H1 (cell line): ENCODE results near the gene PGM3. TPM values are rescaled to one million over a fixed set of nuclear protein-coding genes. Genes with fewer than 3 reads are reported as not detected.

Experiments
- CTCF ChIA-PET: fragments of 300-600 bp; sonication (Branson Sonifier 250); formaldehyde crosslinking; loops from one replicate; lab custom pipeline; 2021; ENCODE audit not compliant: partially characterized antibody; lab: Charles Lee
- POLR2A ChIA-PET: fragments of 300-600 bp; sonication (Branson Sonifier 250); formaldehyde crosslinking; loops from one replicate; lab custom pipeline; 2021; ENCODE audit warnings: inconsistent platforms; ENCODE audit not compliant: partially characterized antibody; lab: Charles Lee
- DNase-seq, 2 experiments: peaks; one replicate each; pipeline versions ENCODE4 v3.0.0 to v3.0.0-alpha.2; 2010 to 2022; ENCODE audit warnings: low spot score in 2 of 2, low read depth in 1 of 2, mixed read lengths in 1 of 2
- FAIRE-seq: peaks from 2 replicates; lab custom pipeline; 2011; peaks lifted over from hg19 to GRCh38; lab: Jason Lieb, UNC
- H2AFZ ChIP-seq: 2 replicates; pipeline ENCODE4 v1.8.1; 2012; ENCODE audit warnings: low read length, inconsistent platforms
- H2AK5ac ChIP-seq: 2 replicates; pipeline ENCODE4 v1.6.1; 2013; ENCODE audit warnings: low read depth, low read length
- H2BK120ac ChIP-seq: replicated peaks from 2 replicates; pipeline ENCODE3; 2013; ENCODE audit warnings: low read depth, low read length, inconsistent platforms
- H2BK12ac ChIP-seq: 2 replicates; pipeline ENCODE4 v1.6.1; 2013; ENCODE audit warnings: low read depth, low read length
- H2BK15ac ChIP-seq: 2 replicates; pipeline ENCODE4 v1.6.1; 2013; ENCODE audit warnings: low read length
- H2BK20ac ChIP-seq: 2 replicates; pipeline ENCODE4 v1.6.1; 2013; ENCODE audit warnings: low read length
- H2BK5ac ChIP-seq: 2 replicates; pipeline ENCODE4 v1.6.1; 2013; ENCODE audit warnings: low read depth, low read length
- H3K14ac ChIP-seq: 2 replicates; pipeline ENCODE4 v1.6.1; 2013; ENCODE audit warnings: inconsistent platforms; ENCODE audit not compliant: insufficient read length
- H3K18ac ChIP-seq: 2 replicates; pipeline ENCODE4 v1.6.1; 2013; ENCODE audit warnings: low read length; ENCODE audit errors: extremely low read depth
- H3K23ac ChIP-seq: 2 replicates; pipeline ENCODE4 v1.6.1; 2013; ENCODE audit warnings: inconsistent platforms; ENCODE audit not compliant: insufficient read length
- H3K23me2 ChIP-seq: 2 replicates; pipeline ENCODE4 v1.6.1; 2013; ENCODE audit warnings: low read depth, low read length
- H3K27ac ChIP-seq: 2 replicates; pipeline ENCODE4 v1.6.1; 2011; ENCODE audit warnings: low read depth, low read length, inconsistent platforms
- H3K27me3 ChIP-seq, 4 experiments: replicated peaks in 1 of 4; 1 replicate in 1 of 4; 2 replicates in 3 of 4; pipeline versions ENCODE4 v1.6.1 to v1.8.1; 2011 to 2013; ENCODE audit warnings: low read length in 3 of 4, mild to moderate bottlenecking in 3 of 4, inconsistent platforms in 2 of 4, mixed read lengths in 2 of 4, moderate library complexity in 1 of 4; ENCODE audit not compliant: control insufficient read depth in 3 of 4, insufficient read depth in 3 of 4; ENCODE audit errors: extremely low read depth in 1 of 4
- H3K36me3 ChIP-seq, 4 experiments: 2 replicates each; pipeline versions ENCODE4 v1.6.1 to v1.8.1; 2011 to 2013; ENCODE audit warnings: mild to moderate bottlenecking in 4 of 4, low read length in 3 of 4, moderate library complexity in 2 of 4, control low read depth in 1 of 4, inconsistent platforms in 1 of 4; ENCODE audit not compliant: insufficient read depth in 4 of 4, control insufficient read depth in 2 of 4
- H3K4ac ChIP-seq: replicated peaks from 2 replicates; pipeline ENCODE3; 2013; ENCODE audit warnings: low read length, low read depth, mixed read lengths, inconsistent platforms; ENCODE audit not compliant: insufficient read length
- H3K4me1 ChIP-seq, 4 experiments: replicated peaks in 1 of 4; 1 replicate in 1 of 4; 2 replicates in 3 of 4; pipeline versions ENCODE4 v1.6.1 to v1.8.1; 2011 to 2013; ENCODE audit warnings: low read length in 3 of 4, inconsistent platforms in 2 of 4, mixed read lengths in 1 of 4; ENCODE audit not compliant: insufficient read depth in 4 of 4, control insufficient read depth in 3 of 4
- H3K4me2 ChIP-seq, 2 experiments: 2 replicates each; pipeline versions ENCODE4 v1.6.1 to v1.8.1; 2011 to 2013; ENCODE audit warnings: low read depth in 2 of 2, low read length in 2 of 2, control low read depth in 1 of 2, inconsistent platforms in 1 of 2, mild to moderate bottlenecking in 1 of 2; ENCODE audit not compliant: insufficient read depth in 1 of 2
- H3K4me3 ChIP-seq, 4 experiments: fragments of 200-600, 300-600 bp in 1 of 4; sonication (generic), shearing (Covaris generic), sonication (Bioruptor Twin) in 1 of 4; 2 replicates each; pipeline versions ENCODE4 v1.5.1 to v1.8.1; 2011 to 2016; ENCODE audit warnings: low read length in 4 of 4, low read depth in 3 of 4, control low read depth in 2 of 4, inconsistent platforms in 2 of 4, mild to moderate bottlenecking in 2 of 4, mixed read lengths in 1 of 4, moderate library complexity in 1 of 4; ENCODE audit not compliant: insufficient read depth in 2 of 4; ENCODE audit errors: extremely low read depth in 1 of 4
- H3K56ac ChIP-seq: replicated peaks from 2 replicates; pipeline ENCODE3; 2013; ENCODE audit warnings: low read depth, mild to moderate bottlenecking, mixed read lengths, low read length, inconsistent platforms; ENCODE audit not compliant: insufficient read length
- H3K79me1 ChIP-seq: 2 replicates; pipeline ENCODE4 v1.6.1; 2013; ENCODE audit warnings: low read depth, low read length, control low read depth
- H3K79me2 ChIP-seq, 2 experiments: 2 replicates each; pipeline versions ENCODE4 v1.6.1 to v1.8.1; 2012 to 2013; ENCODE audit warnings: low read length in 2 of 2, mild to moderate bottlenecking in 2 of 2, inconsistent platforms in 1 of 2; ENCODE audit not compliant: insufficient read depth in 2 of 2, control insufficient read depth in 1 of 2
- H3K9ac ChIP-seq, 4 experiments: replicated peaks in 1 of 4; 1 replicate in 1 of 4; 2 replicates in 3 of 4; pipeline versions ENCODE4 v1.6.1 to v1.8.1; 2011 to 2013; ENCODE audit warnings: low read depth in 3 of 4, low read length in 3 of 4, control low read depth in 2 of 4, mild to moderate bottlenecking in 2 of 4, moderate library complexity in 2 of 4, inconsistent platforms in 1 of 4; ENCODE audit errors: extremely low read depth in 1 of 4
- H3K9me3 ChIP-seq, 2 experiments: 2 replicates each; pipeline versions ENCODE4 v1.6.1 to v1.8.1; 2012 to 2013; ENCODE audit warnings: mild to moderate bottlenecking in 2 of 2, moderate library complexity in 2 of 2, control low read depth in 1 of 2, inconsistent platforms in 1 of 2, low read depth in 1 of 2, low read length in 1 of 2, mixed read lengths in 1 of 2; ENCODE audit not compliant: insufficient read depth in 2 of 2
- H4K20me1 ChIP-seq, 2 experiments: replicated peaks in 1 of 2; 2 replicates each; pipeline versions ENCODE3 to v1.8.1; 2011 to 2013; ENCODE audit warnings: inconsistent platforms in 2 of 2, low read length in 2 of 2, mild to moderate bottlenecking in 1 of 2; ENCODE audit not compliant: insufficient read depth in 2 of 2, control insufficient read depth in 1 of 2
- H4K5ac ChIP-seq: 2 replicates; pipeline ENCODE4 v1.6.1; 2013; ENCODE audit warnings: low read length, low read depth, mixed read lengths, inconsistent platforms; ENCODE audit not compliant: insufficient read length
- H4K8ac ChIP-seq: 2 replicates; pipeline ENCODE4 v1.8.0; 2013; ENCODE audit warnings: mild to moderate bottlenecking, moderate library complexity, low read length, inconsistent platforms; ENCODE audit not compliant: insufficient read depth; ENCODE audit errors: extremely low read depth
- H4K91ac ChIP-seq: replicated peaks from 2 replicates; pipeline ENCODE3; 2013; ENCODE audit warnings: low read length, mixed read lengths, inconsistent platforms; ENCODE audit not compliant: insufficient read length
- CHD1 ChIP-seq: IDR thresholded peaks from 2 replicates; pipeline ENCODE4 v1.6.1; 2012; ENCODE audit warnings: low read depth, low read length, improper control_type of control experiment
- CTBP2 ChIP-seq: IDR thresholded peaks from 2 replicates; pipeline ENCODE4 v1.7.0; 2011; ENCODE audit warnings: borderline replicate concordance, mild to moderate bottlenecking, moderate library complexity, mixed read lengths, low read length; ENCODE audit not compliant: insufficient read depth, insufficient read length
- EP300 ChIP-seq, 2 experiments: IDR thresholded peaks; 1 replicate in 1 of 2; 2 replicates in 1 of 2; pipeline ENCODE4 v1.6.1; 2011 to 2012; ENCODE audit warnings: low read depth in 2 of 2, low read length in 2 of 2, mild to moderate bottlenecking in 2 of 2, borderline replicate concordance in 1 of 2, inconsistent platforms in 1 of 2, moderate library complexity in 1 of 2
- JUN ChIP-seq: IDR thresholded peaks from 2 replicates; pipeline ENCODE4 v1.6.1; 2011; ENCODE audit warnings: low read depth, mild to moderate bottlenecking, improper control_type of control experiment, low read length
- PHF8 ChIP-seq: fragments of 200-600 bp; sonication (generic); conservative IDR thresholded peaks from 2 replicates; pipeline ENCODE4 v1.7.1; 2012; ENCODE audit warnings: low read depth, mild to moderate bottlenecking, inconsistent platforms, low read length, moderate library complexity
- RAD21 ChIP-seq, 2 experiments: IDR thresholded peaks in 1 of 2; conservative IDR thresholded peaks in 1 of 2; 2 replicates each; pipeline ENCODE4 v1.6.1; 2011; ENCODE audit warnings: low read depth in 2 of 2, low read length in 2 of 2, improper control_type of control experiment in 1 of 2, inconsistent platforms in 1 of 2, mild to moderate bottlenecking in 1 of 2, moderate library complexity in 1 of 2
- RNF2 ChIP-seq: fragments of 200-900, 300-1000 bp; sonication (generic); IDR thresholded peaks from 2 replicates; pipeline ENCODE4 v1.7.1; 2016; ENCODE audit warnings: borderline replicate concordance, low read depth, mild to moderate bottlenecking, antibody characterized with exemption, low read length; ENCODE audit not compliant: poor library complexity, severe bottlenecking; ENCODE audit errors: missing control alignments
- RXRA ChIP-seq: IDR thresholded peaks from 2 replicates; pipeline ENCODE4 v1.6.1; 2011; ENCODE audit warnings: low read depth, mild to moderate bottlenecking, low read length, moderate library complexity; ENCODE audit not compliant: insufficient read depth
- WGBS, 2 experiments: shearing (Covaris generic) in 1 of 2; methylation state at CpG; one replicate each; pipeline versions ENCODE4 v1.1.6 to v1.1.7; 2013 to 2015; ENCODE audit warnings: low lambda C conversion rate in 2 of 2, mixed read lengths in 2 of 2, inconsistent platforms in 1 of 2, low coverage in 1 of 2, missing lambda C conversion rate in 1 of 2; ENCODE audit not compliant: insufficient replicate concordance in 2 of 2, insufficient coverage in 1 of 2, insufficient read length in 1 of 2; ENCODE audit errors: extremely low coverage in 1 of 2, missing lambda C conversion rate in 1 of 2; 5-methylcytosine and 5-hydroxymethylcytosine counted together
- polyA plus RNA-seq, 7 experiments: library from polyadenylated mRNA; depleted of rRNA in 3 of 7; stranded (reverse) in 5 of 7; unstranded in 2 of 7; fragments of >200 nt in 5 of 7; fragments of 200-250 nt in 2 of 7; gene quantifications; 1 replicate in 5 of 7; 2 replicates in 1 of 7; 4 replicates in 1 of 7; pipeline versions ENCODE4 v1.2.1 to v1.2.3, GENCODE V29; 2011 to 2013; ENCODE audit warnings: missing spikeins in 2 of 7, mixed read lengths in 2 of 7
- total RNA-seq: library from RNA; stranded (reverse); fragmentation: NEBNext Ultra II Directional; extraction: Animal tissue kit (Norgen Biotek cat#: 25700); gene quantifications from 2 replicates; pipeline ENCODE4 v1.2.1, GENCODE V29; 2021
- TF ChIP-seq, protein P1 (sequence below): IDR thresholded peaks from 2 replicates; pipeline ENCODE4 v1.6.1; 2012; ENCODE audit warnings: low read length, inconsistent platforms

PGM3 gene
- total and polyA plus RNA-seq, 2 of the 8 experiments (the other 6 are each of a cell fraction or from before 2014, with no cell fraction given), result 14.5 to 60.5 TPM

DNA sequence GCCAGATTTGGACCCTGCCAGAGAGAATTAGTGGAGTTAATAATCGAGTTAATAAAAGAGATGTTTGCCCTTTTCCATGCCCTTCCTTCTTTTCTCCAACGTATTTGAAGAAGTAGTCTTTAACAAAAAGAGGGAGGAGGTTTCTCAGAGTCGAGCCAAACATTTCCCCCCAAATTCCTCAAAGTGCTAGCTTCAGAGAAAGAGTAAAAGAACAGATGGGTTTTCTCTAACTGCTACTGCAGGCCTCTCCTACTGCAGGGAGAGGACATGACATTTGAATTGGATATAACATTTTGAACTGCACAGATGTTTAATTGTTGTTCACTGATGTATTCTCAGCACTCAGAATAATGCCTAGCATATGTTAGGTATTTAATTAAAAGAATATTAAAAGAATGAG lies 25.6 kb upstream of the PGM3 start:
- POLR2A ChIA-PET, result interaction anchor here (1.5 kb wide), 1 partner anchor 294 kb away, joined by 3 read pairs; the partner anchor contains the start of gene PRSS35
- no peak for FAIRE-seq
- H3K4ac ChIP-seq, result no peak overlapping the region
- no peak overlapping the region for H2BK120ac ChIP-seq
- H3K56ac ChIP-seq, result no peak overlapping the region
- CTCF ChIA-PET, result interaction anchor here (1.2 to 11.7 kb wide), 9 partner anchors 11 to 396 kb away, joined by 3 to 310 read pairs (median 4); partner anchors contain the start of genes DOP1A, PRSS35 and UBE3D
- no peaks in the 10 kb centered on the region for H4K20me1 ChIP-seq
- no peak overlapping the region for H4K5ac ChIP-seq
- no peak overlapping the region for H2BK5ac ChIP-seq
- no peak overlapping the region for H2BK20ac ChIP-seq
- no peak overlapping the region for H3K27ac ChIP-seq
- no peak overlapping the region for H4K8ac ChIP-seq
- H3K79me1 ChIP-seq, result no peaks in the 10 kb centered on the region
- no peaks in the 10 kb centered on the region for H3K9me3 ChIP-seq
- no peak for DNase-seq
- H3K18ac ChIP-seq, result no peak overlapping the region
- no peaks in the 10 kb centered on the region for H3K4me1 ChIP-seq
- no peak overlapping the region for H2BK15ac ChIP-seq
- no peak overlapping the region for H2AK5ac ChIP-seq
- no peaks in the 10 kb centered on the region for H3K79me2 ChIP-seq
- no peak for TF ChIP-seq RNF2
- no peak for TF ChIP-seq JUN
- no peak for TF ChIP-seq RXRA
- TF ChIP-seq, protein P1, sequence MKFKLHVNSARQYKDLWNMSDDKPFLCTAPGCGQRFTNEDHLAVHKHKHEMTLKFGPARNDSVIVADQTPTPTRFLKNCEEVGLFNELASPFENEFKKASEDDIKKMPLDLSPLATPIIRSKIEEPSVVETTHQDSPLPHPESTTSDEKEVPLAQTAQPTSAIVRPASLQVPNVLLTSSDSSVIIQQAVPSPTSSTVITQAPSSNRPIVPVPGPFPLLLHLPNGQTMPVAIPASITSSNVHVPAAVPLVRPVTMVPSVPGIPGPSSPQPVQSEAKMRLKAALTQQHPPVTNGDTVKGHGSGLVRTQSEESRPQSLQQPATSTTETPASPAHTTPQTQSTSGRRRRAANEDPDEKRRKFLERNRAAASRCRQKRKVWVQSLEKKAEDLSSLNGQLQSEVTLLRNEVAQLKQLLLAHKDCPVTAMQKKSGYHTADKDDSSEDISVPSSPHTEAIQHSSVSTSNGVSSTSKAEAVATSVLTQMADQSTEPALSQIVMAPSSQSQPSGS, result no peak
- no peak for TF ChIP-seq CTBP2
- TF ChIP-seq PHF8, result no peak
- no peak for TF ChIP-seq CHD1
- no peak for TF ChIP-seq EP300 (IDR thresholded peaks at IDR 0.05; ENCODE audit: borderline replicate concordance in 1 of 2, low read depth in 2 of 2, low read length in 2 of 2)
- no peak for TF ChIP-seq RAD21 (IDR thresholded peaks at IDR 0.05 in 1 of 2, conservative IDR thresholded peaks at IDR 0.05 in 1 of 2; ENCODE audit: low read depth in 2 of 2, low read length in 2 of 2)
- no peak overlapping the region for H3K9ac ChIP-seq
- no peak overlapping the region for H3K14ac ChIP-seq
- 87% methylated on average over 3 of the region's 3 CpGs; no CpG with 5 or more reads in 1 of the 2 experiments for WGBS, 2 experiments
- no peak overlapping the region for H3K23ac ChIP-seq
- no peak overlapping the region for H2BK12ac ChIP-seq
- H3K4me2 ChIP-seq, result no peak overlapping the region
- no peaks in the 10 kb centered on the region for H3K23me2 ChIP-seq
- no peak overlapping the region for H3K4me3 ChIP-seq
- no peaks in the 10 kb centered on the region for H3K36me3 ChIP-seq
- no peaks in the 10 kb centered on the region for H3K27me3 ChIP-seq
- no peak overlapping the region for H2AFZ ChIP-seq
- H4K91ac ChIP-seq, result no peak overlapping the region
